Activated CD4-positive, alpha-beta T cell treated with anti-CD3 and anti-CD28 coated beads, Interleukin-2, Interleukin-4, amounts not matched to agents 100 ng/mL and 50 ng/mL, durations not matched to agents 16 hours and 8 hours (primary cell): ENCODE measurements around the gene SYNGR1.

Experiments
- DNase-seq: peaks from one replicate; pipeline ENCODE4 v3.0.0-alpha.2; 2020; ENCODE audit warnings: low spot score

SYNGR1 gene

GRCh38 chr22:39349967-39350726 is at the start of gene SYNGR1:
TSS of gene SYNGR1 (plus strand) at chr22:39349991. CDS start at chr22:39350011, 20 bp downstream.
- DNase-seq: no peak

GRCh38 chr22:39300186-39300830 is 49.5 kb upstream of the SYNGR1 start:
- DNase-seq: no peak

DNA sequence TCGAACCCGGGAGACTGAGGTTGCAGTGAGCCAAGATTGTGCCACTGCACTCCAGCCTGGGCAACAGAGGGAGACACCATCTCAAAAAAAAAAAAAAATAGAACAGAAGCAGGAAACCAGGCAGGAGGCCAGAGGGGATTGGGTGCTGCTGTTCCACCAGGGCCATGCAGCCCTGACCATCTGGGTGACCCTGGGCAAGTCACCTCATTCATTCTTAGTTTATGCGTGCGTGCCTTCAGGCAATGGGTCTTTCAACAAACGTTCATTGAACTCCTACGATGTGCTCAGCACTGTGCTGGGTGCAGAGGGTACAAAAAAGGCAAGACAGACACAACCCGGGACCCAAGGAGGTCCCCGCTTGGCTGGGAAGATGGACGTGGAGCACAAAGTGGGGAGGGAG is 48.7 kb upstream of the SYNGR1 start:
- DNase-seq: no peak

DNA sequence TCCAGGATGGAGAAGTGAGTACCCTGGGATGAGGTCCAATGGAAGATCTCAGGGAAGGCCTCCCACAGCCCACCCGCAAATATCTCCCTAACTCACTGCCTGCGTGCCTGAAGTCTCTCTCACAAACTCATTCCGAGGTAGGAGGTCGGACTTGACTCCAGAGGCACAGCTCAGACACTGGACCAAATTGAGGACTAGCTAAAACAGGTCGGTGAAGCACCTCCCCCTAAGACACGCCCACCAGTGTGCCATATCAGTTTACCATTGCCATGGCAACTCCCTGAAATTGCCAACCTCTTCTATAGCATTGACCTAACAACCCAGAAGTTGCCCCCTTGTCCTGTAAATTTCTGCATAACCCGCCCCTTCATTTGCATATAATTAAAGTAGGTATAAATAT is 47.9 kb upstream of the SYNGR1 start:
- DNase-seq: no peak

GRCh38 chr22:39302431-39302960 is 47.3 kb upstream of the SYNGR1 start:
- no peak for DNase-seq

GRCh38 chr22:39303358-39303757 is 46.4 kb upstream of the SYNGR1 start:
- no peak for DNase-seq

- no peak for DNase-seq
Measured at GRCh38 chr22:39303892-39304671, 45.7 kb upstream of the SYNGR1 start.

GRCh38 chr22:39306456-39307361 is 43.1 kb upstream of the SYNGR1 start:
- DNase-seq: no peak

- DNase-seq: no peak
Measured at GRCh38 chr22:39308614-39309363, 41.0 kb upstream of the SYNGR1 start.

GRCh38 chr22:39309364-39309861 is 40.4 kb upstream of the SYNGR1 start:
- DNase-seq: no peak

- DNase-seq: no peak
Measured at GRCh38 chr22:39309881-39310714, 39.7 kb upstream of the SYNGR1 start.

DNA sequence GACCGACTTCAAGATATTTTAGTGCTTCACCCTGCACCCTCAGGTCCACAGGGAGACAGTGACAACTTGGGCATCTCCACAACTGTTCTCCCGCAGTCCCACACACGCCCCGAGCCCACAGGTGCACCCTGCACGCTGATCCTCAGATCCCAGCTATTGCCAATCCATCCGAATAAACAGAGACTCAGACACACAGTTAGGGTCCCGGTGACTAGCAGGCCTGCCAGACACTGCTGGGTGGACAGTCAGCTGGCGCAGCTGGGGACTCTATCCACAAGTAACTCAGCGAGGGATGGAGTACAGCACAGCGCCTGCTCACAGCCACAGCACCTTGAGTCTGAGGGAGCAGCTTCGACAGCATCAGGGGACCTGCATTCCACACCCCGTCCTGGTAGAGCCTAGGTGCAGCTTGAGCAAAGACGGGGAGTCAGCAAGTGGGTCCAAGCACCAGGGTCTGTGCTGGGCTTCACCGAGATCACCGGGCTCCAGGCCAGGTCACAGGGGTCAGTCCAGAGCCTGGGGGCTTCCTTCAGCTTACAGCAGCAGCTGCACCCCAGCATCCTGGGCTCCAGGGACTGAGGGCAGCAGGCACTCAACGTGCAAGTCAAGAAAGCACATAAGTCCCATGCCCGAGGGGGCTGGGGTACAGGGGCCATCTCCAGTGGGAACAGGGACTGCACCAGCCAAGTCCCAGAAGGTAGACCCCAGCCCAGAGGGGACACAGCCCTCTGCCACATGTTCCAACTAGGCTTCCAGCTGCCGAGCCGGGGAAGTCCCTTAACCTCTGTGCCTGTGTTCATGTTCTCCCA is 38.0 kb upstream of the SYNGR1 start:
- DNase-seq: no peak

DNA sequence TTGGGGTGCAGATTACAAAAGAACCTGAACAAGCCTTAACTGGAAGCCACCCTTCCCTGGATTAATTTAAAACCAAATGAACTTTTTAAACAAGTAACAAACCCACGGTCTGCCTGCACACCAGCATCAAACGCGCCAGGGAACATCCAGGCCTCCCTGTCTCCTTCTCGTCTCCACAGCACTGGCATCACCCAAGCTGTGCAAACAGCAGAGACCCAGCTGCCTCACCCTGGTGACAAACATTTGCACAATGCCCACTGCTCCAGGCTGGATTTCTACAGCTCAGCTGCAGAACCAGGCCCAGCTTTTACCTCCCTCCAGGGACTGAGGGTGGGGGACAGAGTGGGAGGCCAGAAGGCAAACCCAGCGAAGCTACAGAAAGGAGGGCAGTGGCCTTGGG is 37.4 kb upstream of the SYNGR1 start:
- no peak for DNase-seq

- no peak for DNase-seq
Measured at GRCh38 chr22:39313258-39314001, 36.4 kb upstream of the SYNGR1 start.

DNA sequence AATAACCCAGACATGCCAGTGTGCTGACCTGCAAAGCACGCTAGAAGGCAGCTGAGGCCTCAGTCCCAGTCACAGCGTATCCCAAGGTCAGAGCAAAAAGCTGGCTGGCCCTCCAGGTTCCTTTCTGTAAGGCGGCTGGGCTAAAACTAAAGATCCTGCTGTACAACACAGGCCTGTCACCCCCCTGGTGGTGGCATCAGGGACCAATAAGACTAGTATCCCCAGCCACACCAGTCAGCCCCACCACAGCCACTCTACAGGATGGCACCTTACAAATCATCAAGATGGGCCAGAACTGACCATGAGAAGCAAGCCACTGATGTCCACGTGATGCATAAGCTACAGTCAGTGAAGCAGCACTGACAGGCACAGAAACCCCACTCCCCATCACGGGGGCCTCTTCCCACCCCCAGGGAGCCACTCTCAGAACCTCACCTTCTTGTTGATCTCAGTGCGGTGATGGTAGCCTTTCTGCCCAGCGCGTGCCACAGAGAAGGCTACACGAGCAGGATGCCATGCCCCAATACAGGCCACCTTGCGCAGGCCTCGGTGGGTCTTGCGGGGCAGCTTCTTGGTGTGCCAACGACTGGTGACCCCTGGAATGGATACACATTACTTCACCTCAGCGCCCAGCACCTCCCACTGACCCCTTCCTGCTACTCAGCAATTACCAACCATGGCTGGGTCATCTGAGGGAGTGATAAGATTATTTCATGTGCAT is 35.4 kb upstream of the SYNGR1 start:
- no peak for DNase-seq

DNA sequence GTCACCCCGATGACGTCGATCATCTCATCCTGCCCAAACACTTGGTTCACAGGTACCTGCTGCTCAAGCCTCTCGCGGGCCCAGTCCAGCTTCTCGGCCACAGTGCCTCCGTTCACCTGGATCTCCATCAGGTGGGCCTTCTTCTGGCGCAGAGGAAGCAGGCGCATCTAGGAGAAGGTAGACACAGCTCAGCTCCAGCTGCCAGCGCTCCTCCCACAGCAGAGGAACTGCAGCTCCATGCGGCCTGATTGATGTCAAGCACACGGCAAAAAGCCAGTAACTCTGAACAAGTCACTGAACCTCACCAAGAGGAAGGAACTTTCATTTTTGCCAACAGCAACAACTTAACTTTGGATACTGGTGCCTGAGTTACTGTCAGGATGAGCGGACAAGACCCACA is 34.4 kb upstream of the SYNGR1 start:
- no peak for DNase-seq

DNA sequence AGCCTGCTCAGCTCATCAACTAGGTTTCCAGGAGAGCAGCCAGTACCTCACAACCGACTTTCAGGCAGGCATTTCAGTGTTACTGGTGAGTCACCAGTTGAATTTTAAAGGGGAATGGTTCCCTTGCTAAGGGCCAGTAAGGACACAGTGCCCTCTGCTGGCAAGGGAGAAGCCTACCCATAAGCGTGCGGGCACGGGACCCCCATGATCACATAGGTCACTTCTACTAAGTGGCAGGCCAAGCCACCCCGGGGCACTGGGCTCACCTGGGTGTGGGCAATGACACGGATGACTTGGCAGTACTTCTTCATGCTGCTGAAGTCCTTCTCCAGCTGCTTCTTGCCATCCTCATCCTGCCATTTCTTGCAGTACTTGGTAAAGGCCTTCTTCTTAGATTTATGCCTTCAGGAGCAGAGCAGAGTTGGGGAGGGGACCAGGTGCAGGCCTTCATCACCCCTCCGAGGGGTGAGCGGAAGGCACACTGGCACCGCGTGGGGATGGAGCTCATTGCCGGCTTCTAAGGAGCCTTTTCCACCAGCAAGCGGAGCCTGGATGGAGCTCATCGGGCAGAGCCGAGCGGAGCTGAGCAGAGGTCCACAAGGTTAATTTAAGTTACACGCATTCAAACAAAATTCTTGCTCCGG is 33.2 kb upstream of the SYNGR1 start:
- peak; percentile 84 for DNase-seq
